Erythroblast (primary cell): ENCODE measurements around the gene HBE1.
"Not testable (repeated sequence)": the region's sequence is repeated elsewhere in the genome, so short reads cannot be mapped to it uniquely, and the experiment has no call there.

Experiments used
- DNase-seq, 2 experiments: peaks; one replicate each; lab custom pipeline; 2025; lab: John Stamatoyannopoulos, UW
- GATA1 ChIP-seq: IDR thresholded peaks from 2 replicates; pipeline ENCODE4 v1.6.1; 2011; ENCODE audit warnings: low read depth, mild to moderate bottlenecking, control low read depth, low read length, moderate library complexity
- POLR2A ChIP-seq: IDR thresholded peaks from 2 replicates; pipeline ENCODE4 v1.6.1; 2011; ENCODE audit warnings: mild to moderate bottlenecking, low read length

HBE1 gene

DNA sequence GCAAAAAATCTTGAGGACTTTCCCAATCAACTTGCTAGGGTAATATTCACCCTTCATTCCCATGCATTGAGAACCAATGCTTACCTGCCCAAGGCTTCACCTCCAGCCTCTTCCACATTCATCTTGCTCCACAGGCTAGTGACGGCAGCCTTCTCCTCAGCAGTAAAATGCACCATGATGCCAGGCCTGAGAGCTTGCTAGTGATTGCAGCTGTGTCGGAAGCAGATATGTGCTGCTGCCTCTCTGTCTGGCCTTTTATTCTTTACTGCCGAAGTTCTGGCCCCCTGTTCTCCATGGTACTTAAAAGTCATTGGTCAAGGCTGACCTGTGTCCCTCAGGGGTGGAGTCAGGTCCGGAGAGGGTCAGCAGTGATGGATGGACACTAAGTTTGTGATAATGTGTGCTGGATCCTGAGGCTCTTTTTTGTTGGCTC lies at the start of gene HBE1:
HBE1 (minus strand) TSS at position 231 of the 433 bp plus-strand sequence; CDS start at position 176, 55 bp downstream.
- no peak for DNase-seq
- TF ChIP-seq GATA1, result no peak
- TF ChIP-seq POLR2A, result no peak

DNA sequence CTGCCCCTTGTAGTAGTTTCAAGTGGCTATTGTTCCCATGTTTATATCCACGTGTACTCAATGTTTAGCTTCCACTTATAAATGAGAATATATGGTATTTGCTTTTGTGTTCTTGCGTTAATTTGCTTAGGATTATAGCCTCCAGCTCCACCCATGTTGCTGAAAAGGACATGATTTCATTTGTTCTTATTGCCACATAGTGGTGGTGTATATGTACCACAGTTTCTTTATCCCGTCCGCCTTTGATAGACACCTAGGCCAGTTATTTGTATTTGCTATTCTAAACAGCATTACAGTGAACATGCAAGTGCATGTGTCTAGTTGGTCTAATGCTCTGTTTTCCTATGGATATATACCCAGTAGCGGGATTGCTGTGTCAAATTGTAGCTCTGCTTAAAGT lies 47.5 kb upstream of the HBE1 start:
- TF ChIP-seq GATA1, result no peak
- TF ChIP-seq POLR2A, result no peak
- peak; percentile 32 to 35 for DNase-seq

DNA sequence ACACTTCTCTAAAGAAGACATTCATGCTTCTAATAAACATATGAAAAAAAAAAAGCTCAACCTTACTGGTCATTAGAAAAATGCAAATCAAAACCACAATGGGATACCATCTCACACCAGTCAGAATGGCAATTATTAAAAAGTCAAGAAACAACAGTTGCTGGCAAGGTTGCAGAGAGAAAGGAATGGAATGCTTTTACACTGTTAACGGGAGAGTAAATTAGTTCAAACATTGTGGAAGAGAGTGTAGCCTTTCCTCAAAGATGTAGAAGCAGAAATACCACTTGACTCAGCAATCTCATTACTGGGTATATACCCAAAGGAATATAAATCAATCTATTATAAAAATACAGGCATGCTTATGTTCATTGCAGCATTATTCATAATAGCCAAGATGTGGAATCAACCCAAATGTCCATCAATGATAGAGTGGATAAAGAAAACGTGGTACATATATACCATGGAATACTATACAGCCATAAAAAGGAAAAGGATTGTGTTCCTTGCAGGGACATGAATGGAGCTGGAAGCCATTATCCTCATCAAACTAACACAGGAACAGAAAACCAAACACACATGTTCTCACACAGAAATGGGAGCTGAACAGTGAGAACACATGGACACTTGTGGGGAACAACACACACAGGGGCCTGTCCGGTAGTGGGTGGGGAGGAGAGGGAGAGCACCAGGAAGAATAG lies 43.7 kb upstream of the HBE1 start:
- not testable (repeated sequence) for DNase-seq

DNA sequence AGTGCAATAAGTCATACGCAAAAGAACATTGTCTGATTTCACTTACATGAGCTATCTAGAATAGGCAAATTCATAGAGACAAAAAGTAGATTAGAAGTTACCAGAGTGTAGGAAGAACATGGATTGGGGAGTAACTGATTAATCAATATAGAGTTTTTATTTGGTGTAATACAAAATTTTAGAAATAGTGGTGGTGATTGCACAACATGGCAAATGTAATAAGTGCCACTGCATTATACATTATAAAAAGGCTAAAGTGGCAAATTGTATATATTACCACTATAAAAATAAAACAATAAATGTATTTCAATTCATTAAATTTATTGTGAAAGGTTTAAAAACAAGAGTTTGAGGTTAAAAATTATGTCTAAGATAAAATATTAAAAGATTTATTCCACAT lies 40.7 kb upstream of the HBE1 start:
- TF ChIP-seq POLR2A, result no peak
- no peak for TF ChIP-seq GATA1
- DNase-seq, result no peak

DNA sequence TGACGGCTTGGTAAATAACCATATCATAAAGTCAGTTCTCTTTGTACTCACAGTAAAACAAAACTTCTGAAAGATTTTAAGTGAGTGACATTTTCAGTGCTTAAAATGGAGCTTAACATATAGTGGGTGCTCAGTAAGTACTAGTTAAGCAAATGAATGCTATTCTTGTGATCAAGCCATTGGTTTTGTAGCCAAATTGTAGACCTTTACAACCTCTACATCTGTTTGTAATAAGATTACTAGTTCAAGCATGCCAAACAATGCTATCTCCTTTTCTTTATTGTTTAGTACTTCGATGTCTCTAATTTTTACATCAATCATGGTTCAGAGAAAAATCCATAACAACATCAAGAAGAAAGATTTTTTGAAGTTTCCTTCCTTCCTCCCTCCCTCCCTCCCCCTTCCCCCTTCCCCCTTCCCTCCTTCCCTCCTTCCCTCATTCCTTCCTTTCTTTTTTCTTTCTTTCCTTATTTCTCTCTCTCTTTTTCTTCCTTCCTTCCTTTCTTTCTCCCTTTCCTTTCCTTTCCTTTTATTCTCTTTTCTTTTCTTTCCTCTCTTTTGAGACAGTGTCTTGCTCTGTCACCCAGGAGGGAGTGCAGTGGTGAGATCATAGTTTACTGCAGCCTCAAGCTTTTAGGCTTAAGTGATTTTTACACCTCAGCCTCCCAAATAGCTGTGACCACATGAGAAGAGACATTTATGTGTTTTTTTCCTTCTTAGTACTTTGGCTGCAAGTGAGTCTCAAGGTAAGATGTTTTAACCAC lies 37.7 kb upstream of the HBE1 start:
- DNase-seq, result no peak
- TF ChIP-seq GATA1, result no peak
- no peak for TF ChIP-seq POLR2A

DNA sequence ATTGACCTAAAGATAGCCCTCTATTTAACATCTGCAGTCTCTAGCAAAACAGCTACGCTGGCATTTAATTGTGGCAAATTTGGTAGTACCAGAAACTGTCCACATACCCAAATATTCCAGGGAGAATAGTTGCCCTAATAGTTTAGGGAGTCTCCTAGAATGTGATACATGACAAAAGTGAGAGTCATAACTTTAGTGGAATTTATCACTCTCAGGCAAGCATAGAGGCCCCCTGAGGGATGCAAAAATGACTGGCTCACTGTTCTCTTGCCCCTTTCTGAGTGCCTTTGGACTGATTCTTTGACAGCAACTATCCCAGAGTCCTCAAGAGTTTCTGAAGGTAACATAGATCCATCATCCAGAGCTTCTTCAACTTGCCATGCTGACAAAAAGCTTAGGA lies 34.3 kb upstream of the HBE1 start:
- peak in 1 of 2 experiments; percentile 28 for DNase-seq
- TF ChIP-seq GATA1, result no peak
- TF ChIP-seq POLR2A, result no peak

DNA sequence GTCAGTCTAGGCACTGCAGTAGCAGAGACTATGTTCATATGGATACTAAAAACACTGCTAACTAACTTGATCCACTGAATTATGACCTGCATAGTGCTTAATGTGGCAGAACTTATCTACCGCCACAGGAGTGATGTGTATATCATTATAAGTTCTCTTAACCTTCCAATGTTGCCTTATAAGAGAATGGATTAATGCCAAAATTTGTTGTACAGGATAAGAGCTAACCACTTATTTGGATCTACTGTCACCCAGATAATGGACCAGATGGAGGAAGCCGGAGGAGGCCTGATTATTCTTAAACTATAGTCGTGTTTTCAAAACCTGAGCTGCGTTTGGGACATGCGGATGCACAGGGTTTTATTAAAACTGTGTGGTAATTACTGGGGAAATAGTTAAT lies 33.9 kb upstream of the HBE1 start:
- peak; percentile 44 to 84 for DNase-seq
- TF ChIP-seq GATA1 (no peak), POLR2A (peak; percentile 22)

DNA sequence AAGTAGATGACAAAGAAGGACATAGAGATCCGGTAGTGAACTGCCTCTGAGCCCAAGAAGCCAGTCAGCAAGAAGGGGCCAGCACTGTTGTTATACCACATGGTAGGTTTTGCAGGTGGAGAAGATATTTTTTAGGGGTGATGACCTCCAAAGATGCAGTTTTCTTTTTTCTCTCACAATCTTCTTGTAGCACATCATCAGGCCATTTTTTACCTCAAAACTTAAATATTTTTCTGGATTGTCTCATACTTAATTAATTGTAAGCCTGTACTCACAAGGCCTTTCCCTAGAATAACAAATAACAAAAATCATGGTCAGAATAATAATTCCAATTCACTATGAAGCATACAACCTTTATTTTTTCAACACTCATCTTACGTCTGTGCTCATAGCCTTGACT lies 32.1 kb upstream of the HBE1 start, which contains the start of gene OR51B4:
OR51B4 (minus strand) TSS at position 101 of the 400 bp plus-strand sequence; CDS start at position 101, 0 bp downstream.
- no peak for TF ChIP-seq GATA1
- TF ChIP-seq POLR2A, result no peak
- DNase-seq, result no peak

DNA sequence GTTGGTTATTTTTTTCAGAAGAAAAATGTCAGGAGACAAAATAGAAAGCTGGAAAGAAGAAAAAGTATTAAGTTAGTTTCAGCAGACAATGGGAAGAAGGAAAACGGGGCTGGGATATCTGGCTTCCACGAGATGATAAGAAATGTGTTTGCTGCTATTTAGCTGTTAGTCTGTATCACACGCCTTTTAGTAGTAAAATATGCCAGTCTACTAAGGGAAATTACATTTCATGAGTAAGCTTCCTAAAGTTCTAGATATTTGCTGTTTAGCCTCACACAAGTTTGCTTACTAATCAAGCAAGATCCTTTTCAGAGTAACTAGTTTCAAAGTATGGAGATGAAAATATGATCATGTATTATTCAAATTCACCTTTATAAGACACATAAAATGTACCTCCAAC lies 30.5 kb upstream of the HBE1 start:
- no peak for DNase-seq
- no peak for TF ChIP-seq GATA1
- TF ChIP-seq POLR2A, result no peak

DNA sequence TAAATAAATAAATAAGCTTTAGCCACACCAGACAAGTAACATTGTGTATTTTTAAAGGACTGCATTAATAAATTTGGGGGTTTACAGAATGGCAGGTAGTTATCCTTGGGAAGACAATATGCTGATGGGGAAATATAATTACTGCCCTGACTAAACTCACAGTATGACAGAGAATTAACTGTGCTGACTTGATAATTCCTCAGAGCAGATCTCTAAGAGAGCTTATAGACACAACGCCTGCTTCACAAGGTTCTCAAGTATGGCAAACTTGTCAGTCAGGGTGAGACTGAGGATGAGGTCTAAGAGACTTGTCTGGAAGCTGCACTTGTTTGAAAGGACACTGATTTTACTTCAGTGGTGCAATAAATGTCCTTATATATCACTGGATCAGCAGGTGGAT lies 28.7 kb upstream of the HBE1 start:
- DNase-seq, result peak in 1 of 2 experiments; percentile 12
- no peak for TF ChIP-seq GATA1
- no peak for TF ChIP-seq POLR2A

DNA sequence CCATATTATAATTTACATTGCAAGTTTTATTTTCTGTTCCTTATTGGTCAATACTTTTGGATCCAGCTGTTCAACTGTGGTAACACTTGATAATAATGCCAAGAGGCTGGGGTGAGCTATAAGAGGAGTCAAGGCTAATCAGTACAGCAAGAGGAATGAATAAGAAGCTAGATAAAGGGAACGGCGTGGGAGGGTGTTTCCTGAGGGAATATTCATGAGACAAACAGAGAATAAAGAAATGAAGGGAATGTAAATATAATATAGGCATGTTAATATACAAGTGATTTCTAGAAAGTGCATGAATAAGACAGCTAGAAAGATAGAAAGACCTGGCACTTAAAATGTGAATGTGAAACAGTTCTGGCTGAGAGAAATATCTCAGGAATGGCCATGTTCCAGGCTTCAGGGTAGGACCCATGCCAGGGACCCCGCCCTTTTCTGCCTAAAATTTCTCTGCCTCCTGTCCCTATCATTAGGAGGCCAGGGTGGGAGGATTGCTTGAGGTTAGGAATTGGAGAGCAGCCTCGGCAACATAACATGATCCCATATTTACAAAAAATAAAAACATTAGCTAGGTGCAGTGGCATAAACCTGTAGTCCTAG lies 28.1 kb upstream of the HBE1 start:
- DNase-seq, result peak in 1 of 2 experiments; percentile 67

DNA sequence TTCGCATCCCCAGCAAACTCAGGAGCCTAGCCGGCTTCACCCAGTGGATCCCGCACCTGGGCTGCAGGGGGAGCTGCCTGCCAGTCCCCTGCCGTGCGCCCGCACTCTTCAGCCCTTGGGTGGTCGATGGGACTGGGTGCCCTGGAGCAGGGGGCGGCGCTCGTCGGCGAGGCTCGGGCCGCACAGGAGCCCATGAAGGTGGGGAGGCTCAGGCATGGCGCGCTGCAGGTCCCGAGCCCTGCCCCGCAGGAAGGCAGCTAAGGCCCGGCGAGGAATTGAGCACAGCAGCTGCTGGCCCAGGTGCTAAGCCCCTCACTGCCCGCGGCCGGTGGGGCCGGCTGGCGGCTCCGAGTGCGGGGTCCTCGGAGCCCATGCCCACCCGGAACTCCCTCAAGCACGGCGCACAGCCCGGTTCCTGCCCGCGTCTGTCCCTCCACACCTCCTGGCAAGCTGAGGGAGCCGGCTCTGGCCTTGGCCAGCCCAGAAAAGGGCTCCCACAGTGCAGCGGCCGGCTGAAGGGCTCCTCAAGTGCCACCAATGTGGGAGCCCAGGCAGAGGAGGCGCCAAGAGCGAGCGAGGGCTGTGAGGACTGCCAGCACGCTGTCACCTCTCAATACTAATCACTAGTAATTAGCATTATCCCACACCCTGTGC lies 24.7 kb upstream of the HBE1 start:
- DNase-seq, result not testable (repeated sequence)

More for the DNA sequence above, 28.1 kb upstream of the HBE1 start:
- TF ChIP-seq POLR2A, result no peak
- no peak for TF ChIP-seq GATA1

DNA sequence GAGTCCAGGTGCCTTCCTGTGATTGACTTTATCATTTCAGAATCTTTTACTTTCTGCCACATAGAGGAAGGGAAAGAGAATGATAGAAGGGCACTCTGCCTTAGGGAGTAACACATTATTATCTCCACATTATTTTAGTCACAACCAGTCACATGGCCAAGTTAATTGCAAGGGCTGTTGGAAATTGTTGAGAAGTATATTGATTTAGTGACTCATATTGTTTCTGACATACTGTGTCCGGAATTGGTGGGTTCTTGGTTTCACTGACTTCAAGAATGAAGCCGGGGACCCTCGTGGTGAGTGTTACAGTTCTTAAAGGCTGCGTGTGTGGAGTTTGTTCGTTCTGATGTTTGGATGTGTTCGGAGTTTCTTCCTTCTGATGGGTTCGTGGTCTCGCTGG lies 23.3 kb upstream of the HBE1 start:
- TF ChIP-seq POLR2A, result no peak
- TF ChIP-seq GATA1, result no peak
- no peak for DNase-seq

DNA sequence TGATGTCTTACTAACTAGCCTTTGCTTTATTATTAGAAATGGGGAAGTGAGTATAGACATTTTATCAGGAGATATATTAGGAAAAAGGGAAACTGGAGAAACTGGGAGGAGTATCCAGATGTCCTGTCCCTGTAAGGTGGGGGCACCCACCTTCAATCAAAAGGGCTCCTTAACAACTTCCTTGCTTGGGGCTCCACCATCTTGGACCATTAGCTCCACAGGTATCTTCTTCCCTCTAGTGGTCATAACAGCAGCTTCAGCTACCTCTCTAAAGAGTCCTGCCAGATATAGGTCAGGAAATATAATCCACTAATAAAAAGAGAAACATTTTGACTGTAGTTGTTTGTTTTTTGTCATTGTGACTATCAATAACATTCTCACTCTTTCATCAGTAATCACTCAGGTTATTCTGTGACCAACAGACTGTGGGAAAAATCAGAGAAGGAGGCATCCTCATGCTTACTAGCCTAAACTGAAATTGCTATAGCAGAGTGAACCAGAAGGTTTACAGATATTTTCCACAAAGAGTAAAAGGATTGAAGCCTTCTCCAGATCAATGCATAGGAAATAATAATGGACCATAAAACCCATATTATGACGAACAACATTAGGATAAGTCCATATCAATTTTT lies 21.6 kb upstream of the HBE1 start:
- DNase-seq, result peak; percentile 87 to 89

More for the DNA sequence above, 21.6 kb upstream of the HBE1 start:
- TF ChIP-seq GATA1 (no peak), POLR2A (peak; percentile 32)
